GM19240 (cell line): Measurements from ENCODE around the gene IFT43.

Experiments used
- DNase-seq: peaks from one replicate; pipeline ENCODE4 v3.0.0; 2011; ENCODE audit warnings: low spot score; ENCODE audit not compliant: insufficient read length

Gene IFT43

DNA sequence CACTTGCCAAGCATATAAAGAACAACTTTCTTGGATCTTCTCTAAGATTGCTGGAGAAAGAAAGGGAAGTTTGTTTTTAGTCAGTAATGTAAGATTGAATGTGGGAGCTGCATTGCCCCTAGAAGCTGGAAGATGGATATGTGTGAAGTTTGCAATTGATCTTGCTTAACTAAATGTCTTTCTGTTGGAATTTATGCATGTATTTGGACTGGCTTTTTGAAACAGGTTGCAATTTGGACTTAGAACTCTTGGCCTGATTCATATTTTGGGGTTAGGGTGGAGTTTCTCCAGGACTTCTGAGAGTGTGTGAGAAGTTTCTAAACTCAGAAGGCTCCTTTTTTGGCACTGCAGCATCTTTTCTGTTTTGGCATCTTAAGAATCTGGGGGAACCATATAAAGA lies 26.4 kb downstream of the IFT43 start:
- DNase-seq, result no peak

DNA sequence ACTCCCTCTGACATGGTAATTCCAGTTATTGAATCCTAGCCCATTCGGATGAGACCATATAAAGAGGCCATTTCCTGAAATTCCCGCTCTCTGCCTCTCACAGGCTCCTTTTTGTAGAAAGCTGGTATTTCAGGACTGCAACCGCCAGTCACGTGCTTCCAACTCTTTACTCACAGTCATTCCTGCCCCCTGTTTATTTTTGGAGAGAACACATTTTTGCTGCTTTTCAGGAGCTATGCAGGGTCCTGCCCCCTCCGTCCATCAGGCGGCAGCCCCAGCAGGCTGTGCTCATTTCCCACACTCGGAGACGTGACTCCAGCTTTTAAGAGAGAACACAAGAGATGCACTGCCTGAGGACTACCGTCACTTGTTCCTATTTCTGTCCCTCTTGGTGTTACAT lies 26.8 kb downstream of the IFT43 start:
- DNase-seq, result no peak

DNA sequence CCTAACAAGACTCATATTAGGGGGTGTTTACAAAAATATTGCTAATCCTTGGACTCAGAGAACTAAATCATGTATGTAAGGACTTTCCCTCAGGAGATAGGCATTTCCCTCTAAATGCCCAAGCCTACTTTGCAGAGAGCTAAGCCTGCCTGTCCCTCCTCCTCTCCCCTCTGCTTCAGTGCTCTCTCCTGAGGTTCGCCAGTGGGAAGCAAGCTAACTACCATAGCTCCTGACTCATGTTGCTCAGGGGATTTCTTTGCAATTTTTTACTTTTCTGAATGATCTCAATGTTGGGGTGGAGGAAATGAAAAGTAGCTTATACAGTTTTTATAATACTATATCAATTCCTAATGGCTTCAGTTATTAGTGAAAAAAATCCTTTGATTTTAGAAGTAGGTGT lies 29.6 kb downstream of the IFT43 start:
- DNase-seq, result no peak

DNA sequence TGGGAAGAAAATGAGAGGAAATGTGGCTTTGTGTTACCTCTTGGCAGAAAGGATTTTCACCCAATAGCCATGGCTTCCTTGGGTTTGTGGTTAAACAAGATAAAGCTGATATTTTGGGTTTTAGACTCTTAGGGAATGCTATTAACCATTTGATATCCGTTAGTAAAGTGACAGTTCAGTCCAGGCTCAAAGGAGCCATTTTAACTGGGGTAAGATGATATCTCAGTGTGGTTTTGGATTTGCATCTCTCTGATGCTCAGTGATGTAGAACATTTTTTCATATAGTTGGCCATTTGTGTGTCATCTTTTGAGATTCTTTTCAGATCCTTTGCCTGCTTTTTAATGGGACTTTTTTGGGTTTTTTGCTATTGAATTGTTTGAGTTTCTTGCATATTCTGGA lies 30.1 kb downstream of the IFT43 start:
- DNase-seq, result no peak

- no peak for DNase-seq
These were observed 34.1 kb downstream of the IFT43 start for GRCh38 chr14:76019676-76020075.

- no peak for DNase-seq
These were observed 37.4 kb downstream of the IFT43 start for GRCh38 chr14:76022991-76023390.

GRCh38 chr14:76023757-76024156 lies 38.2 kb downstream of the IFT43 start:
- no peak for DNase-seq

GRCh38 chr14:76024211-76024907 lies 38.8 kb downstream of the IFT43 start:
- DNase-seq, result no peak

- DNase-seq, result no peak
These were observed 49.0 kb downstream of the IFT43 start for GRCh38 chr14:76034566-76034965.

GRCh38 chr14:76040704-76041103 lies 55.1 kb downstream of the IFT43 start:
- no peak for DNase-seq

DNA sequence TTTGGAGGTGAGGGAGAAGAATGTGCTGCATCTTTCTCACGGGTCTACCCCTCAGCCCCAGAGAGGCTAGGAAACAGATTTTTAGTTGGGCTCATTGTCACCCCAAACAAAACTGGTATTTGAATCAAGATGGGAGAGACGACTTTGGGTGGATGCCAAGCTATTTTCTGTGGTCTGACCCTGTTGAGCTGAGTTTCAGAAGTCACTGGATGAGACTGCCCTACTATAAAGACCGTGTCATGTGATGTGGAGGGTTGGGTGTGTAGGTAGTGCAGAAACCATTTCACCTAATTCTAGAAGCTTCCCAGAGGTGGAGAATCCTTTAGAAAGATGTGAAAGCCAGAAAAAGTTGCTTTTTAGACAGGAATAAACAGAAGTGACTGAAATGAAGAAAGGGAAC lies 60.2 kb downstream of the IFT43 start:
- DNase-seq, result no peak

- no peak for DNase-seq
These were observed 64.7 kb downstream of the IFT43 start for GRCh38 chr14:76050250-76050649.

- peak; percentile 29 for DNase-seq
These were observed 65.3 kb downstream of the IFT43 start for GRCh38 chr14:76050797-76051392.

- no peak for DNase-seq
These were observed 66.3 kb downstream of the IFT43 start for GRCh38 chr14:76051717-76052465.

GRCh38 chr14:76053572-76054355 lies 68.2 kb downstream of the IFT43 start:
- no peak for DNase-seq

- no peak for DNase-seq
These were observed 69.8 kb downstream of the IFT43 start for GRCh38 chr14:76055330-76055729.

GRCh38 chr14:76056128-76056527 lies 70.6 kb downstream of the IFT43 start:
- DNase-seq, result no peak

DNA sequence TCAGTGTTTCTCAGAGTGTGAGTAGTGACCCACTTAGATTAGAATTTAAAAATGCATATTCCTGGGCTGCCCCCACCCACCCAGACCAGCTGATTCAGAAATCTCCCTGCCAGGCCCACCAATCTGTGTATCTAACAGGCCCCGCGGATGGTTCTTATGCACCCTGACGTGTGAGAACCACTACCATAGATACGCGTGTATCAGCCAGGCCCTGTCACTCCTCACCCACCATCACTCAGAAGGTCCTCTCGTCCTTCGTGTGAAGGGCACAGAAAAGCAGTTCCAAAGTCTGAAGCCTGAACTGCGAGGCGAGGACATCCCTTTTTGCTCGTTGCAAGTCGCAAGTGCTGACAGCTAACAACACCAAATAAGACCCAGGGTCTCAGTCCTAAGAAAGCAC lies 72.4 kb downstream of the IFT43 start:
- no peak for DNase-seq

DNA sequence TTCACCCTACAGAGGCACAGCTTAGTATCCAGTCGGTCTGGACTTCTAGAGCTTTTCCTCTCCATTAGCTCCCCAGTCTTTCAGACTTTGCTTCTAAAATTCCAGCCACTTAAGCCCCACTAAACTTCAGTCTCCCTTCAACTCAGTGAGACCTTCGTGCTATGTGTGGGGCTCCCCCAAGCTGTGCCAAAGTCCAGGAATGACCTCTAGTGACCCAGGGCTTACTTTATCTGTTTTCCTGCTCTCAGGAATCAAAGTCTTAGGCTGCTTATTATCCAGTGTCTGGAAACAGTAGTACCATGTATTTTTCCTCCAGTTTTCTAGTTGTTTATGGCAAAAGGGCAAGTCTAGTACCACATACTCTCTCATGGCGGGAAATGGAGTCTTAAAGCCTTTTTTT lies 77.8 kb downstream of the IFT43 start:
- no peak for DNase-seq

DNA sequence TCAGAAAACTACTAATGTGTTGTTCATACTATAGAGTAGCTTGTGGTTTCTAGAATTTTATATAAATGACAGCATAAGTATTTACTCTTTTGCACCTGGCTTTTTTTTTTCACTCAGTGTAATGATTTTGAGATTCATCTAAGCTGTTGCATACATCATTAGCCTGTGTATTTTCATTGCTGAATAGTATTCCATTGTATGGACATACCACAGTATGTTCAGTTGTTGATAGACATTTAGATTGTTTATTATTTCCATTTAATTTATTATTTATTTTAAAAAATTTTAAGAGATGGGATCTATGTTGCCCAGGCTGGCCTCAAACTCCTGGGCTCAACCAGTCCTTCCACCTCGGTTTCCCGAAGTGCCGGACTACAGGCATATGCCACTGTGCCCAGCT lies 80.0 kb downstream of the IFT43 start:
- DNase-seq, result no peak

- DNase-seq, result no peak
These were observed 82.0 kb downstream of the IFT43 start for GRCh38 chr14:76067536-76067935.

GRCh38 chr14:76073717-76074116 lies 88.2 kb downstream of the IFT43 start:
- no peak for DNase-seq
